Neural crest cell (in vitro differentiated cells): Measurements from ENCODE around the gene SCMH1. TPM values are rescaled to one million over a fixed set of nuclear protein-coding genes. Genes with fewer than 3 reads are reported as not detected.
"Not testable (repeated sequence)": the region's sequence is repeated elsewhere in the genome, so short reads cannot be mapped to it uniquely, and the experiment has no call there.

Source experiments
- DNase-seq: peaks from one replicate; pipeline ENCODE4 v3.0.0; 2021; ENCODE audit warnings: low read depth, mixed read lengths, low spot score
- H3K27ac Mint-ChIP-seq: one replicate; pipeline ENCODE4 v1.8.0; 2021; ENCODE audit warnings: mild to moderate bottlenecking, mixed read lengths; ENCODE audit not compliant: unreplicated experiment
- H3K27me3 Mint-ChIP-seq: 2 replicates; pipeline ENCODE4 v1.8.0; 2021; ENCODE audit warnings: low read depth, mild to moderate bottlenecking, mixed read lengths
- H3K36me3 Mint-ChIP-seq: 2 replicates; pipeline ENCODE4 v1.8.0; 2021; ENCODE audit warnings: low read depth, mild to moderate bottlenecking, mixed read lengths
- H3K4me1 Mint-ChIP-seq: 2 replicates; pipeline ENCODE4 v1.8.0; 2021; ENCODE audit warnings: mixed read lengths
- H3K4me3 Mint-ChIP-seq: one replicate; pipeline ENCODE4 v1.8.0; 2021; ENCODE audit warnings: mild to moderate bottlenecking, mixed read lengths
- H3K9me3 Mint-ChIP-seq: 2 replicates; pipeline ENCODE4 v1.8.0; 2021; ENCODE audit warnings: mixed read lengths
- total RNA-seq: library from RNA; stranded (reverse); gene quantifications from 2 replicates; pipeline ENCODE4 v1.2.1, GENCODE V29; 2021
- TF ChIP-seq, protein P1 (sequence below): fragments of 200-600 bp; sonication (generic); conservative IDR thresholded peaks from 2 replicates; pipeline ENCODE4 v1.5.0; 2021; ENCODE audit warnings: antibody characterized with exemption, mild to moderate bottlenecking

Gene SCMH1
- total RNA-seq, 1 donor from 2014 or later = 50.6 TPM

GRCh38 chr1:41184446-41184845 lies 57.7 kb downstream of the SCMH1 start:
- DNase-seq = no peak
- Mint-ChIP-seq H3K27me3 (no peaks in the 10 kb centered on the region), H3K36me3 (peaks cover 24% of the 10 kb centered on the region), H3K27ac (no peak overlapping the region), H3K4me1 (peaks cover 6% of the 10 kb centered on the region), H3K4me3 (no peak overlapping the region), H3K9me3 (no peaks in the 10 kb centered on the region)
- TF ChIP-seq, protein P1, sequence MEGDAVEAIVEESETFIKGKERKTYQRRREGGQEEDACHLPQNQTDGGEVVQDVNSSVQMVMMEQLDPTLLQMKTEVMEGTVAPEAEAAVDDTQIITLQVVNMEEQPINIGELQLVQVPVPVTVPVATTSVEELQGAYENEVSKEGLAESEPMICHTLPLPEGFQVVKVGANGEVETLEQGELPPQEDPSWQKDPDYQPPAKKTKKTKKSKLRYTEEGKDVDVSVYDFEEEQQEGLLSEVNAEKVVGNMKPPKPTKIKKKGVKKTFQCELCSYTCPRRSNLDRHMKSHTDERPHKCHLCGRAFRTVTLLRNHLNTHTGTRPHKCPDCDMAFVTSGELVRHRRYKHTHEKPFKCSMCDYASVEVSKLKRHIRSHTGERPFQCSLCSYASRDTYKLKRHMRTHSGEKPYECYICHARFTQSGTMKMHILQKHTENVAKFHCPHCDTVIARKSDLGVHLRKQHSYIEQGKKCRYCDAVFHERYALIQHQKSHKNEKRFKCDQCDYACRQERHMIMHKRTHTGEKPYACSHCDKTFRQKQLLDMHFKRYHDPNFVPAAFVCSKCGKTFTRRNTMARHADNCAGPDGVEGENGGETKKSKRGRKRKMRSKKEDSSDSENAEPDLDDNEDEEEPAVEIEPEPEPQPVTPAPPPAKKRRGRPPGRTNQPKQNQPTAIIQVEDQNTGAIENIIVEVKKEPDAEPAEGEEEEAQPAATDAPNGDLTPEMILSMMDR = no peak

DNA sequence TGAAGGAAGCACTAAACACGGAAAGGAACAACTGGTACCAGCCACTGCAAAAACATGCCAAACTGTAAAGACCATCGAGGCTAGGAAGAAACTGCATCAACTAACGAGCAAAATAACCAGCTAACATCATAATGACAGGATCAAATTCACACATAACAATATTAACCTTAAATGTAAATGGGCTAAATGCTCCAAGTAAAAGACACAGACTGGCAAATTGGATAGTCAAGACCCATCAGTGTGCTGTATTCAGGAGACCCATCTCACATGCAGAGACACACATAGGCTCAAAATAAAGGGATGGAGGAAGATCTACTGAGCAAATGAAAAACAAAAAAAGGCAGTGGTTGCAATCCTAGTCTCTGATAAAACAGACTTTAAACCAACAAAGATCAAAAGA lies 63.9 kb downstream of the SCMH1 start:
- H3K4me3 Mint-ChIP-seq, DNase-seq, H3K27ac Mint-ChIP-seq, H3K4me1 Mint-ChIP-seq, H3K27me3 Mint-ChIP-seq, H3K9me3 Mint-ChIP-seq: not testable (repeated sequence)
- peaks cover 61% of the 10 kb centered on the region for H3K36me3 Mint-ChIP-seq

- Mint-ChIP-seq H3K4me1 (no peaks in the 10 kb centered on the region), H3K36me3 (peaks cover 64% of the 10 kb centered on the region), H3K27me3 (no peaks in the 10 kb centered on the region), H3K27ac (no peak overlapping the region), H3K9me3 (peaks cover 17% of the 10 kb centered on the region), H3K4me3 (no peak overlapping the region)
- no peak for DNase-seq
- TF ChIP-seq, protein P1 = no peak
Measured at GRCh38 chr1:41175546-41175945, 66.6 kb downstream of the SCMH1 start.

DNA sequence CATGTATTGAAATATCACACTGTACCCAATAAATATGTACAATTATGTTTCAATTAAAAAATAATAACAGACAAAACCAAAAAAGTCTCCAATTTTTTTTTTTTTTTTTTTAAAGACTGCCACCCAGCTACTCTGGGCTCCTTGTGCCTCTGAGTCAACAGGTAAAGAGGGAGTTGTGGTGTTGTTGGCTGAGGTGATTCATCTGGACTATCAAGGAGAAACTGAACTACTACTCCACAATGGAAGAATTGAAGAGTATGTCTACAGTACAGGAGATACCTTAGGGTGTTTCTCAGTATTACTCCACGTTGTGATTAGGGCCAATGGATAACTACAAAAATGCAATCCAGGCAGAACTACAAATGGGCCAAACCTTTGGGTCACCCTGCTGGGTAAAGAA lies 67.9 kb downstream of the SCMH1 start:
- no peak overlapping the region for H3K27ac Mint-ChIP-seq
- no peak for DNase-seq
- H3K36me3 Mint-ChIP-seq = peaks cover 66% of the 10 kb centered on the region
- no peaks in the 10 kb centered on the region for H3K4me1 Mint-ChIP-seq
- H3K9me3 Mint-ChIP-seq = peaks cover 19% of the 10 kb centered on the region
- TF ChIP-seq, protein P1 = no peak
- no peak overlapping the region for H3K4me3 Mint-ChIP-seq
- no peaks in the 10 kb centered on the region for H3K27me3 Mint-ChIP-seq

- no peaks in the 10 kb centered on the region for H3K4me1 Mint-ChIP-seq
- peaks cover 65% of the 10 kb centered on the region for H3K36me3 Mint-ChIP-seq
- no peak overlapping the region for H3K27ac Mint-ChIP-seq
- DNase-seq = no peak
- H3K4me3 Mint-ChIP-seq = no peak overlapping the region
- no peaks in the 10 kb centered on the region for H3K27me3 Mint-ChIP-seq
- TF ChIP-seq, protein P1 = no peak
- H3K9me3 Mint-ChIP-seq = peaks cover 20% of the 10 kb centered on the region
Measured at GRCh38 chr1:41173651-41174050, 68.5 kb downstream of the SCMH1 start.

DNA sequence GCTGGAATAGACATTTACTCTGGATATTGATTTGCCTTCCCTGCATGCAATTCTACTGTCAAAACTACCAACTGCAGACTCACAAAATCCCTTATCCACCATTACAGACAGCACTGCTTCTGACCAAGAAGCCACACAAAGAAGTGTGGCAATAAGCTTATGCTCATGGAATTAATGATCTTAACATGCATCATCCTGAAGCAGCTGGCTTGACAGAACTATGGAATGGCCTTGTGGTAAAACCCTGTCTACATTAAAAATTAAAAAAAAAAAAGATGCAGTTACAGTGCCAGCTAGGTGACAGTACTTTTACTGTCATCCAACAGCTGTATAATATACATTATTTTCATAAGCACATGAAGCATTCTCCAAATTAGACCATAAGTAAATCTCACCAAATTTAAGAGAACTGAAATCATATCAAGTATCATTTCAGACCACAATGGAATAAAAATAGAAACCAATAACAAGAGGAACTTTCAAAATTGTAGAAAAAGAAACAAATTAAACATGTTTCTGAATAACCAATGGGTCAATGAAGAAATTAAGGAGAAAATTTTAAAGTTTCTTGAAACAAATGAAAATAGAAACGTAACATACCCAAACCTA lies 70.7 kb downstream of the SCMH1 start:
- H3K4me3 Mint-ChIP-seq = no peak overlapping the region
- H3K27ac Mint-ChIP-seq = no peak overlapping the region
- peaks cover 74% of the 10 kb centered on the region for H3K36me3 Mint-ChIP-seq
- no peak for DNase-seq
- H3K4me1 Mint-ChIP-seq = no peaks in the 10 kb centered on the region
- no peaks in the 10 kb centered on the region for H3K27me3 Mint-ChIP-seq
- H3K9me3 Mint-ChIP-seq = peaks cover 36% of the 10 kb centered on the region
- TF ChIP-seq, protein P1 = no peak
